ENCODE measurements around the gene ZC3H14. TPM values are rescaled to one million over a fixed set of nuclear protein-coding genes. Genes with fewer than 3 reads are reported as not detected.
A peak's percentile ranks its signal among the peaks of the same experiment; 100 is the strongest.

Gene ZC3H14
- total RNA-seq, 1 experiment from 2014 or later, result 66.2 TPM

- no TSS peak for BruUV-seq (replicated peaks)
Measured at GRCh38 chr14:88547386-88547780, 15.5 kb upstream of the ZC3H14 start.

DNA sequence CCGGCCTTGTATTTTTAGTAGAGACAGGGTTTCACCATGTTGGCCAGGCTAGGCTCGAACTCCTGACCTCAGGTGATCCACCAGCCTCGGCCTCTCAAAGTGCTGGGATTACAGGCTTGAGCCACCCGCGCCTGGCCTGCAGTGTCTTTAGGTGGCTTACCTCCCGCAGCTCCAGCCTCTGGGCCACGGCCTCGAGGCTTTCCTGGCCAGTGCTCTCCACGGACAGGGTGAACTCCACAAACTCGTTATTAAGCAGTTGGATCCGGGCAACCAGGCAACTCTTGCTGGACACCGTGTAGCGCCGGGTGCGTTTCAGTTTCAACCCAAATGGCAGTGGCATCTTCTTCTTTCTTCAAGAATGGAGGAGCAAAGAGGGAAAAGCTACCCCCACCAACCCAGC lies 12.8 kb upstream of the ZC3H14 start:
- TF ChIP-seq EGR1 (IDR thresholded peaks at IDR 0.05; ENCODE audit: low read depth), result no peak
- TF ChIP-seq SP1 (IDR thresholded peaks at IDR 0.05; ENCODE audit: low read depth), result no peak
- no peak for TF ChIP-seq JUND (IDR thresholded peaks at IDR 0.05)
- TF ChIP-seq RAD21 (IDR thresholded peaks at IDR 0.05; ENCODE audit: low read depth), result no peak
- no peak for TF ChIP-seq ELF1 (IDR thresholded peaks at IDR 0.05; ENCODE audit: borderline replicate concordance, low read depth)
- TF ChIP-seq, protein P1, sequence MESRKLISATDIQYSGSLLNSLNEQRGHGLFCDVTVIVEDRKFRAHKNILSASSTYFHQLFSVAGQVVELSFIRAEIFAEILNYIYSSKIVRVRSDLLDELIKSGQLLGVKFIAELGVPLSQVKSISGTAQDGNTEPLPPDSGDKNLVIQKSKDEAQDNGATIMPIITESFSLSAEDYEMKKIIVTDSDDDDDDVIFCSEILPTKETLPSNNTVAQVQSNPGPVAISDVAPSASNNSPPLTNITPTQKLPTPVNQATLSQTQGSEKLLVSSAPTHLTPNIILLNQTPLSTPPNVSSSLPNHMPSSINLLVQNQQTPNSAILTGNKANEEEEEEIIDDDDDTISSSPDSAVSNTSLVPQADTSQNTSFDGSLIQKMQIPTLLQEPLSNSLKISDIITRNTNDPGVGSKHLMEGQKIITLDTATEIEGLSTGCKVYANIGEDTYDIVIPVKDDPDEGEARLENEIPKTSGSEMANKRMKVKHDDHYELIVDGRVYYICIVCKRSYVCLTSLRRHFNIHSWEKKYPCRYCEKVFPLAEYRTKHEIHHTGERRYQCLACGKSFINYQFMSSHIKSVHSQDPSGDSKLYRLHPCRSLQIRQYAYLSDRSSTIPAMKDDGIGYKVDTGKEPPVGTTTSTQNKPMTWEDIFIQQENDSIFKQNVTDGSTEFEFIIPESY (IDR thresholded peaks at IDR 0.05; ENCODE audit: extremely low read depth, insufficient replicate concordance, low read length), result no peak
- no peak for TF ChIP-seq MAX (IDR thresholded peaks at IDR 0.05)
- TF ChIP-seq POLR2AphosphoS5 (IDR thresholded peaks at IDR 0.05; ENCODE audit: low read depth, low read length), result no peak
- TF ChIP-seq EZH2phosphoT487 (IDR thresholded peaks at IDR 0.05; ENCODE audit: borderline replicate concordance), result no peak
- no peak overlapping the region for H3K4me3 ChIP-seq (replicated peaks in 1 of 2; ENCODE audit: low read depth in 1 of 2, low read length in 2 of 2)
- H2AFZ ChIP-seq (ENCODE audit: low read depth, low read length, poor library complexity, severe bottlenecking), result no peak overlapping the region
- DNase-seq (ENCODE audit: low read depth, low spot score) (no peak), ATAC-seq (no peak)
- ChIA-PET CTCF (no interaction called here), POLR2A (no interaction called here), RAD21 (ENCODE audit: low non-redundant PET in 1 of 2, low total read pairs in 2 of 2, uncharacterized antibody in 2 of 2, unreplicated experiment in 2 of 2) (no interaction called here)
- no peaks in the 10 kb centered on the region for H3K27me3 ChIP-seq (ENCODE audit: insufficient read depth, low read length)
- H3K9me3 ChIP-seq (ENCODE audit: control insufficient read depth in 1 of 2, insufficient read depth in 1 of 2, low read depth in 1 of 2, low read length in 2 of 2), result no peaks in the 10 kb centered on the region
- no peaks in the 10 kb centered on the region for H4K20me1 ChIP-seq (ENCODE audit: insufficient read depth)
- H3K9ac ChIP-seq (ENCODE audit: low read length), result no peak overlapping the region
- H3K27ac ChIP-seq (ENCODE audit: low read depth, low read length), result no peak overlapping the region
- H3K36me3 ChIP-seq (ENCODE audit: control insufficient read depth in 1 of 2, insufficient read depth in 2 of 2, low read length in 2 of 2), result peaks cover 2 to 7% of the 10 kb centered on the region in 2 experiments; a peak in 2 of 4 replicates
- no TSS peak for BruUV-seq (replicated peaks)
- peaks cover 7% of the 10 kb centered on the region; the same call in 1 of the 2 replicates for H3K79me2 ChIP-seq (ENCODE audit: insufficient read depth, low read length)
- H3K4me1 ChIP-seq (ENCODE audit: control insufficient read depth in 1 of 2, insufficient read depth in 2 of 2, low read length in 2 of 2), result peaks cover 1 to 20% of the 10 kb centered on the region in 2 experiments; a peak in 3 of 4 replicates
- no peaks in the 10 kb centered on the region for H3K9me2 ChIP-seq (ENCODE audit: insufficient read depth)
- intact Hi-C loops (cut with micrococcal nuclease), result no loop called here
- peak overlapping the region; percentile 66 for H3K4me2 ChIP-seq (ENCODE audit: low read length)

More at GRCh38 chr14:88547386-88547780, 15.5 kb upstream of the ZC3H14 start:
- no peaks in the 10 kb centered on the region for H3K79me2 ChIP-seq (ENCODE audit: insufficient read depth, low read length)
- no peaks in the 10 kb centered on the region for H3K27me3 ChIP-seq (ENCODE audit: insufficient read depth, low read length)
- H2AFZ ChIP-seq (ENCODE audit: low read depth, low read length, poor library complexity, severe bottlenecking), result no peak overlapping the region
- intact Hi-C loops (cut with micrococcal nuclease), result no loop called here
- H4K20me1 ChIP-seq (ENCODE audit: insufficient read depth), result no peaks in the 10 kb centered on the region
- no peak overlapping the region for H3K27ac ChIP-seq (ENCODE audit: low read depth, low read length)
- peaks cover 2 to 7% of the 10 kb centered on the region in 2 experiments; a peak in 2 of 4 replicates for H3K36me3 ChIP-seq (ENCODE audit: control insufficient read depth in 1 of 2, insufficient read depth in 2 of 2, low read length in 2 of 2)
- no peak for ATAC-seq
- ChIA-PET RAD21 (ENCODE audit: low non-redundant PET in 1 of 2, low total read pairs in 2 of 2, uncharacterized antibody in 2 of 2, unreplicated experiment in 2 of 2) (no interaction called here), CTCF (no interaction called here), POLR2A (no interaction called here)
- H3K9me3 ChIP-seq (ENCODE audit: control insufficient read depth in 1 of 2, insufficient read depth in 1 of 2, low read depth in 1 of 2, low read length in 2 of 2), result no peaks in the 10 kb centered on the region
- no peak for DNase-seq (ENCODE audit: low read depth, low spot score)
- H3K9ac ChIP-seq (ENCODE audit: low read length), result no peak overlapping the region
- TF ChIP-seq RAD21 (IDR thresholded peaks at IDR 0.05; ENCODE audit: low read depth) (no peak), ATF3 (IDR thresholded peaks at IDR 0.05) (no peak), ZNF274 (IDR thresholded peaks at IDR 0.05; ENCODE audit: low read depth, low read length) (no peak), POLR2AphosphoS5 (IDR thresholded peaks at IDR 0.05; ENCODE audit: low read depth, low read length) (no peak), YY1 (IDR thresholded peaks at IDR 0.05; ENCODE audit: extremely low read depth, insufficient replicate concordance, low read depth, low read length) (no peak)
- no peak overlapping the region for H3K4me2 ChIP-seq (ENCODE audit: low read length)
- no peaks in the 10 kb centered on the region for H3K9me2 ChIP-seq (ENCODE audit: insufficient read depth)
- peaks cover 0 to 13% of the 10 kb centered on the region in 2 experiments; a peak in 1 of 4 replicates for H3K4me1 ChIP-seq (ENCODE audit: control insufficient read depth in 1 of 2, insufficient read depth in 2 of 2, low read length in 2 of 2)
- no peak overlapping the region for H3K4me3 ChIP-seq (replicated peaks in 1 of 2; ENCODE audit: low read depth in 1 of 2, low read length in 2 of 2)
